Epithelial cell of esophagus (primary cell): ENCODE measurements around the gene HNF4A.

ENCODE experiments used
- DNase-seq: peaks from one replicate; pipeline ENCODE4 v3.0.0; 2010; ENCODE audit warnings: low read depth
- H3K4me3 ChIP-seq: 2 replicates; pipeline ENCODE4 v1.5.1; 2011; ENCODE audit warnings: mild to moderate bottlenecking, low read length, control low read depth
- TF ChIP-seq, protein P1 (sequence below): IDR thresholded peaks from 2 replicates; pipeline ENCODE4 v1.5.1; 2011; ENCODE audit warnings: low read depth, mild to moderate bottlenecking, low read length, control low read depth, inconsistent platforms; ENCODE audit not compliant: insufficient read depth; ENCODE audit errors: missing control alignments

The HNF4A gene

GRCh38 chr20:44429419-44430269 is 74.1 kb downstream of the HNF4A start:
- no peak overlapping the region for H3K4me3 ChIP-seq
- no peak for DNase-seq
- TF ChIP-seq, protein P1, sequence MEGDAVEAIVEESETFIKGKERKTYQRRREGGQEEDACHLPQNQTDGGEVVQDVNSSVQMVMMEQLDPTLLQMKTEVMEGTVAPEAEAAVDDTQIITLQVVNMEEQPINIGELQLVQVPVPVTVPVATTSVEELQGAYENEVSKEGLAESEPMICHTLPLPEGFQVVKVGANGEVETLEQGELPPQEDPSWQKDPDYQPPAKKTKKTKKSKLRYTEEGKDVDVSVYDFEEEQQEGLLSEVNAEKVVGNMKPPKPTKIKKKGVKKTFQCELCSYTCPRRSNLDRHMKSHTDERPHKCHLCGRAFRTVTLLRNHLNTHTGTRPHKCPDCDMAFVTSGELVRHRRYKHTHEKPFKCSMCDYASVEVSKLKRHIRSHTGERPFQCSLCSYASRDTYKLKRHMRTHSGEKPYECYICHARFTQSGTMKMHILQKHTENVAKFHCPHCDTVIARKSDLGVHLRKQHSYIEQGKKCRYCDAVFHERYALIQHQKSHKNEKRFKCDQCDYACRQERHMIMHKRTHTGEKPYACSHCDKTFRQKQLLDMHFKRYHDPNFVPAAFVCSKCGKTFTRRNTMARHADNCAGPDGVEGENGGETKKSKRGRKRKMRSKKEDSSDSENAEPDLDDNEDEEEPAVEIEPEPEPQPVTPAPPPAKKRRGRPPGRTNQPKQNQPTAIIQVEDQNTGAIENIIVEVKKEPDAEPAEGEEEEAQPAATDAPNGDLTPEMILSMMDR = no peak

DNA sequence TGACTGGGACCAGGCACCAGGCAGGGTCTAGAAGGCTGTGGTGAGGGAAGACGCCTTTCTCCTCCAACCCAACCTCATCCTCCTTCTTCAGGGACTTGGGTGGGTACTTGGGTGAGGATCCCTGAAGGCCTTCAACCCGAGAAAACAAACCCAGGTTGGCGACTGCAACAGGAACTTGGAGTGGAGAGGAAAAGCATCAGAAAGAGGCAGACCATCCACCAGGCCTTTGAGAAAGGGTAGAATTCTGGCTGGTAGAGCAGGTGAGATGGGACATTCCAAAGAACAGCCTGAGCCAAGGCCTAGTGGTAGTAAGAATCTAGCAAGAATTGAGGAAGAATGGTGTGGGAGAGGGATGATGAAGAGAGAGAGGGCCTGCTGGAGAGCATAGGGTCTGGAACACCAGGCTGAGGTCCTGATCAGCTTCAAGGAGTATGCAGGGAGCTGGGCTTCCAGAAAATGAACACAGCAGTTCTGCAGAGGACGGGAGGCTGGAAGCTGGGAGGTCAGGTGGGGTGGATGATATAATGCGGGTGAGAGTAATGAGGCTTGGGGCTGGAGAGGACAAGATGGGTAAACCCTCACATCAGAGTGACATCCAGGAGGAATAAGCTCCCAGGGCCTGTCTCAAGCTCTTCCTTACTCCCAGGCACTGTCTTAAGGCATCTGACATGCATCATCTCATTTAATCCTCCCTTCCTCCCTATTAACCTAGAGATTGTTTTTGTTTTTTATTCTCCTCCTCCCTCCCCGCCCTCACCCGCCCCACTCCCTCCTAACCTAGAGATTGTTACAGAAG is 75.0 kb downstream of the HNF4A start:
- DNase-seq = no peak
- TF ChIP-seq, protein P1 = no peak
- no peak overlapping the region for H3K4me3 ChIP-seq

- H3K4me3 ChIP-seq = no peak overlapping the region
Measured at GRCh38 chr20:44431118-44431501, 75.6 kb downstream of the HNF4A start.

DNA sequence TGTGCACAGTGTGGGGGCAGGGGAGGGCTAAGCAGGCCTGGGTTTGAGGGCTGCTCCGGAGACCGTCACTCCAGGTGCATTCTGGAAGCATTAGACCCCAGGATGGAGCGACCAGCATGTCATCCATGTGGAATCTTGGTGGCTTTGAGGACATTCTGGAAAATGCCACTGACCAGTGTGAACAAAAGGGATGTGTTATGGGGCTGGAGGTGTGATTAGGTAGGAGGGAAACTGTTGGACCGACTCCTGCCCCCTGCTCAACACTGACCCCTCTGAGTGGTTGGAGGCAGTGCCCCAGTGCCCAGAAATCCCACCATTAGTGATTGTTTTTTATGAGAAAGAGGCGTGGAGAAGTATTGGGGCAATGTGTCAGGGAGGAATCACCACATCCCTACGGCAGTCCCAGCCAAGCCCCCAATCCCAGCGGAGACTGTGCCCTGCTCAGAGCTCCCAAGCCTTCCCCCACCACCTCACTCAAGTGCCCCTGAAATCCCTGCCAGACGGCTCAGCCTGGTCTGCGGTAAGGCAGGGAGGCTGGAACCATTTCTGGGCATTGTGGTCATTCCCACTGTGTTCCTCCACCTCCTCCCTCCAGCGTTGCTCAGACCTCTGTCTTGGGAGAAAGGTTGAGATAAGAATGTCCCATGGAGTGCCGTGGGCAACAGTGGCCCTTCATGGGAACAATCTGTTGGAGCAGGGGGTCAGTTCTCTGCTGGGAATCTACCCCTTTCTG is 76.2 kb downstream of the HNF4A start:
- TF ChIP-seq, protein P1 = no peak
- no peak overlapping the region for H3K4me3 ChIP-seq
- DNase-seq = no peak

More at GRCh38 chr20:44431118-44431501, 75.6 kb downstream of the HNF4A start:
- no peak for DNase-seq
- TF ChIP-seq, protein P1 = no peak

DNA sequence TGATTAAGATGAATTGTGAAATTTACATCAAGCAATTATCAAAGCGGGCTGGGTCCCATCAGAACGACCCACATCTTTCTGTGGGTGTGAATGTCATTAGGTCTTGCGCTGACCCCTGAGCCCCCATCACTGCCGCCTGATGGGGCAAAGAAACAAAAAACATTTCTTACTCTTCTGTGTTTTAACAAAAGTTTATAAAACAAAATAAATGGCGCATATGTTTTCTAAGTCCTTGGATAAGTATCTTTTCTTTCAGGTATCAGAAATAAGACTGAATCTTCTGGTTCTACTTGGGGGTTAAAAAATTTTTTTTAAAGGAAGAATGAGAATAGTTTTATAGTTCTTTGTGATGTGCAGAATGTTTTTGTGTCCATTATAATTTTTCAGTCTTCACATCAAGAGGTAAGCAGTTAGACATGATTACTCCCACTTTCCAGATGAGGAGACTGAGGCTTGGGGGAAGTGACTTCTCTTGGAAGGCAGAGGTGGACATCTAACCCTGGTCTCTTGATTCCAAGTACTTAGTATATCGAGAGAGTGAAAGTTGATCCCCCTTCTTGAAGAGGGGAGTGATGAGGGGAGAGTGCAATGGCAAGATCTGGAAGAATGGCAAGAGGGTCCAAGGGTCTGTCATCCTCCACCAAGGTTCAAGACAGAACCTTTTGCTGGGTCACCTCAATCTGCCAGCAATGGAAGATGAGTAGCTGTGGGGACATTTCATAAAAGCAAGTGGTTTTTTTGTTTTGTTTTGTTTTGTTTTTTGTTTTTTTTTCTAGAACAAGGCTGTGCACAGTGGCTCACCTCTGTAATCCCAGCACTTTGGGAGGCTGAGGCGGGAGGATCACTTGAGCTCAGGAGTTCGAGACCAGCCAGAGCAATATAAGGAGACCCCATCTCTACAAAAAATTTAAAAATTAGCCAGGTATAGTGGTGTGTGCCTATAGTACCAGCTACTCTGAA is 77.4 kb downstream of the HNF4A start:
- DNase-seq = no peak
- TF ChIP-seq, protein P1 = no peak
- no peak overlapping the region for H3K4me3 ChIP-seq
